BE2C (cell line): ENCODE results near the gene NME3.
"Not testable (repeated sequence)": the region's sequence is repeated elsewhere in the genome, so short reads cannot be mapped to it uniquely, and the experiment has no call there.

ENCODE experiments used
- DNase-seq: peaks from one replicate; pipeline ENCODE4 v3.0.0-alpha.2; 2020
- H3K27me3 ChIP-seq: fragments of 250-450 bp; sonication (Bioruptor Pico); 2 replicates; pipeline ENCODE4 v1.5.1; 2020; ENCODE audit warnings: mild to moderate bottlenecking
- H3K36me3 ChIP-seq: fragments of 250-450 bp; sonication (Bioruptor Pico); 2 replicates; pipeline ENCODE4 v1.5.1; 2020; ENCODE audit warnings: mild to moderate bottlenecking
- H3K4me1 ChIP-seq: fragments of 250-450 bp; sonication (Bioruptor Pico); 2 replicates; pipeline ENCODE4 v1.5.1; 2020
- H3K4me3 ChIP-seq: 2 replicates; pipeline ENCODE4 v1.5.1; 2011; ENCODE audit warnings: low read depth, low read length
- H3K9me3 ChIP-seq: fragments of 250-450 bp; sonication (Bioruptor Pico); 2 replicates; pipeline ENCODE4 v1.5.1; 2020
- TF ChIP-seq, protein P1 (sequence below): IDR thresholded peaks from 2 replicates; pipeline ENCODE4 v1.5.1; 2012; ENCODE audit warnings: mild to moderate bottlenecking, low read depth, low read length

The NME3 gene

DNA sequence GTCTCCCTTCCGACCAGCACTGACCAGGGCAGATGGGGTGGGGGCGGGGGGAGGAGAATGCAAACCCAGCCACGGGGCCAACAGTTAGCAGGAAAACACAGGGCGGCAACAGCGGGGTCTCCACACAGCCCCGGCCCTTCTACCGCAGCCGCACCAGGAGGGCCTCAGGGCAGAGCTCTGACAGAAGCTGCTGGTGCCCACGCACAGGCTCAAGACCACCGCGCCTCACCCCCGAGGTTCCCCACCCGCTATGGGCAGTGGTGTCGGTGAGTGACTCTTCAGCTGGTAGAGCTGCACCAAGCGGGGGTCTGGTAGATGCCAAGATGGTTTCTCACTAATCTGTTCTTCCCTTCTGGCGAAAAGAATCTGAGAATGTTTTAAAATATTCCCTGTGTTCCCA is 39.2 kb upstream of the NME3 start:
- no peaks in the 10 kb centered on the region for H3K9me3 ChIP-seq
- DNase-seq: no peak
- TF ChIP-seq, protein P1, sequence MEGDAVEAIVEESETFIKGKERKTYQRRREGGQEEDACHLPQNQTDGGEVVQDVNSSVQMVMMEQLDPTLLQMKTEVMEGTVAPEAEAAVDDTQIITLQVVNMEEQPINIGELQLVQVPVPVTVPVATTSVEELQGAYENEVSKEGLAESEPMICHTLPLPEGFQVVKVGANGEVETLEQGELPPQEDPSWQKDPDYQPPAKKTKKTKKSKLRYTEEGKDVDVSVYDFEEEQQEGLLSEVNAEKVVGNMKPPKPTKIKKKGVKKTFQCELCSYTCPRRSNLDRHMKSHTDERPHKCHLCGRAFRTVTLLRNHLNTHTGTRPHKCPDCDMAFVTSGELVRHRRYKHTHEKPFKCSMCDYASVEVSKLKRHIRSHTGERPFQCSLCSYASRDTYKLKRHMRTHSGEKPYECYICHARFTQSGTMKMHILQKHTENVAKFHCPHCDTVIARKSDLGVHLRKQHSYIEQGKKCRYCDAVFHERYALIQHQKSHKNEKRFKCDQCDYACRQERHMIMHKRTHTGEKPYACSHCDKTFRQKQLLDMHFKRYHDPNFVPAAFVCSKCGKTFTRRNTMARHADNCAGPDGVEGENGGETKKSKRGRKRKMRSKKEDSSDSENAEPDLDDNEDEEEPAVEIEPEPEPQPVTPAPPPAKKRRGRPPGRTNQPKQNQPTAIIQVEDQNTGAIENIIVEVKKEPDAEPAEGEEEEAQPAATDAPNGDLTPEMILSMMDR: no peak
- peaks cover 15% of the 10 kb centered on the region; the same call in 1 of the 2 replicates for H3K36me3 ChIP-seq
- H3K27me3 ChIP-seq: no peaks in the 10 kb centered on the region
- H3K4me1 ChIP-seq: no peaks in the 10 kb centered on the region
- no peak overlapping the region for H3K4me3 ChIP-seq

DNA sequence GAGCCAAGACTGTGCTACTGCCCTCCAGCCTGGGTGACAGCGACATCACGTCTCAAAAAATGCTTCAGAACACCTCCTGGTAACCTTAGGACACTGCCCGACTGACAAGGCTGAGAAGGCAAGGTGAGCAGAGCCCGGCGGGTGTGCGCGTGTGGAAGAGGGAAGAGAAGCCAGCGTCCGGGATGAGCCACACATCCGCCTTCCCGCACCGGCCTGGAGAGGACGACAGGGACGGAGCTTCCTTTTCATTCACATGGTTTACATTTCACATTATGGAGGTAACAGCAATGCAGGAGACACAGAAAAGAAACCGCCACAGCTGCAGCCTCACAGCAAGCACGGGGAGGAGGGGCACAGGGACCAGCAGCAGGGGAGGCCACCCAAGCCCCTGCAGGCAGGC is 38.8 kb upstream of the NME3 start:
- no peaks in the 10 kb centered on the region for H3K9me3 ChIP-seq
- peaks cover 11% of the 10 kb centered on the region; the same call in 1 of the 2 replicates for H3K36me3 ChIP-seq
- no peaks in the 10 kb centered on the region for H3K27me3 ChIP-seq
- no peak for DNase-seq
- H3K4me1 ChIP-seq: no peaks in the 10 kb centered on the region
- TF ChIP-seq, protein P1: no peak
- no peak overlapping the region for H3K4me3 ChIP-seq

DNA sequence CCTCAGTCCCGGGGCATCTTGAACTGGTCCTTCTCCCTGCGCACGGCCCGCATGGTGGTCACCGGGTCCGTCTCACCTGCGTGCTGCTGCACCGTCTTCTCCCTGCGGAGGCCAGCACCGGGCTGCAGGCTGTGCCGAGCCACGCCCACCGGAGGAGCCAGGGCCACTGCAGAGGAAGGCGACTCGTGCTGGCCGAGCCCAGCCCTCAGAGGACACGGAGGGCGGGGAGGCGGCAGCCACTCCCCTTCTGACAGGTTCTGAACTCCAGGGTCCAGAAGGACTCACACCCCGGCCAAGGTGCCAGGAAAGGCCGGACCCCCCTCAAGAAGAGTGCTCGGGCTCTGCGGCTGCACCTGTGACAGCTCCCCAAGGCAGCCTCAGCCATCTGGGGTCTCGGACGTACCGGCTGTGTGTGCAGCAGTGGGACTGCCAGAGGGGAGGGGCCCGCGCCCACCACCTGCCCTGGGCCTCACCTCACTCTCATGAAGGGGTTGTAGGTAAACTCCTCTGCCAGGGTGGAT is 38.0 kb upstream of the NME3 start:
- TF ChIP-seq, protein P1: no peak
- H3K36me3 ChIP-seq: peaks cover 11% of the 10 kb centered on the region; the same call in 1 of the 2 replicates
- no peaks in the 10 kb centered on the region for H3K27me3 ChIP-seq
- H3K4me1 ChIP-seq: no peaks in the 10 kb centered on the region
- no peaks in the 10 kb centered on the region for H3K9me3 ChIP-seq
- H3K4me3 ChIP-seq: no peak overlapping the region
- no peak for DNase-seq

DNA sequence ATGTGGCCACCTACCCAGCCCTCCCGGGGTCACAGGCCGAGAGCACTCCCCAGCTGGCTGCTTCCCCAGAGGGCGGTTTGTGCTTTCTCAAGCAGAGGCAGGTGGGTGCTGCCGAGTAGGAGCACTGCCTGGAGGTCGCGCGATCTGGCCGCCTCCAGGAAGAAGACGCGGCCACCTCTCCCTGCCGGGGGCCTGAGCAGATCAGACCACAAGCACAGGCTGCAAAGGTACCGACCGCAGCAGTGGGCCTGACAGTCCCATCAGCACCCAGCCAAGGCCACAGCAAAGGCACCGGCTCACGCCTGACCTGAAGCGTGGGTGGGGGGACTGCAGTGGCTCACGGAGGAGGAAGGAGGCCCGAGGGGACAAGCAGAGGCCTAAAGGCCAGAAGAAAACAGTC is 37.3 kb upstream of the NME3 start:
- no peaks in the 10 kb centered on the region for H3K9me3 ChIP-seq
- no peak overlapping the region for H3K4me3 ChIP-seq
- no peaks in the 10 kb centered on the region for H3K4me1 ChIP-seq
- TF ChIP-seq, protein P1: no peak
- H3K36me3 ChIP-seq: peaks cover 11% of the 10 kb centered on the region; the same call in 1 of the 2 replicates
- H3K27me3 ChIP-seq: no peaks in the 10 kb centered on the region
- no peak for DNase-seq

DNA sequence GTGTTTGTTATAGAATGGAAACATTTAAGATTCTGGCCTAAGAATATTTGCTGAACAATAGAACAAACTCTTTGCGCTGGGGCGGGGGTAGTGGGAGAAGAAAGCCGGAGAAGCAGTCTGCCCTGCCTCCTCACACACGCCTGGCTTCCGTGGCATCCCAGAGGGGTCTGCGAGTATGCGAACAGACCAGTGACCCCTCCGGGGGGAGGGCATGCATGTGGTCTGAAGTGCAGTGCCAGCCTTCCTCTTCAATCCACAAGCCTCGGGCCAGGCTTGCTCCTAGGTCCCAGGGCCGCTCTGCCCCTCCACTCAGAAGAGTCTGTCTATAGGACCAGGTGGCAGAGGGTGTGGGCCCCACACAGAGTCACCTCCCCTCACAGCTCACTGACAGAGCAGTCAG is 36.3 kb upstream of the NME3 start:
- no peak for DNase-seq
- H3K4me3 ChIP-seq: no peak overlapping the region
- H3K4me1 ChIP-seq: no peaks in the 10 kb centered on the region
- H3K9me3 ChIP-seq: no peaks in the 10 kb centered on the region
- H3K27me3 ChIP-seq: no peaks in the 10 kb centered on the region
- TF ChIP-seq, protein P1: no peak
- H3K36me3 ChIP-seq: peaks cover 11% of the 10 kb centered on the region; the same call in 1 of the 2 replicates

DNA sequence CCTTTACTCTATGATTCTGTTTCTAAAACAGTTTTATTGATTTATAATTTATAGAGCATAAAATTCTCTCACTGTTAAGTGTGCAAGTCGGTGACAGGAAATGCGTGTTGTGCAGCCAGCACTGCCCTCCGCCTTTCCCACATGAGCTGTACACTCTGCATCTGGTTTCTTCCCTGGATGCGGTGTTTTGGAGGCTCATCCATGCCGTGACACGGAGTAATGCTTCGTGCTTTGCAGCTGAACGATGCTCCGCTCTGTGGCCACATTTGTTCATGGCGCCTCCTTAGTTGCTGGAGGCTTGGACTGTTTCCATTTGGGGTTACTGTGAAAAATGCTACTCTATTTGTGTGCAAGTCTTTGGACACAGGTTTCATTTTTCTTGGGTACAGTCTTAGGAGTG is 29.4 kb upstream of the NME3 start:
- Histone ChIP-seq H3K4me3 (no peak overlapping the region), H3K4me1 (no peaks in the 10 kb centered on the region), H3K36me3 (no peaks in the 10 kb centered on the region), H3K9me3 (peaks cover 6% of the 10 kb centered on the region), H3K27me3 (no peaks in the 10 kb centered on the region)
- DNase-seq: no peak
- TF ChIP-seq, protein P1: no peak

DNA sequence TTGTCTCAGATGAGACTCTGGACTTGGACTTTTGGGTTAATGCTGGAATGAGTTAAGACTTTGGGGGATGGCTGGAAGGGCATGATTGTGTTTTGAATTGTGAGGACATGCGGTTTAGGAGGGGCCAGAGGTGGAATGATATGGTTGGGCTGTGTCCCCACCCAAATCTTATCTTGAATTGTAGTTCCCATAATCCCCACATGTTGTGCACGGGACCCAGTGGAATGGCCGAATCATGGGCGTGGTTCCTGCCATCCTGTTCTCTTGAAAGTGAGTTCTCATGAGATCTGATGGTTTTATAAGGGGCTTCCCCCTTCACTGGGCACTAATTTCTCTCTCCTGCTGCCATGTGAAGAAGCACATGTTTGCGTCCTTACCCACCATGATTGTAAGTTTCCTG is 27.9 kb upstream of the NME3 start:
- H3K4me1 ChIP-seq, DNase-seq, H3K9me3 ChIP-seq, H3K27me3 ChIP-seq, H3K4me3 ChIP-seq, H3K36me3 ChIP-seq: not testable (repeated sequence)
